CD8-positive, alpha-beta memory T cell (primary cell): ENCODE results near the gene RRP1B. TPM values are rescaled to one million over a fixed set of nuclear protein-coding genes. Genes with fewer than 3 reads are reported as not detected.

Source experiments
- CTCF ChIA-PET: fragments of 350-600 bp; sonication (Branson Sonifier 250); formaldehyde crosslinking; loops from one replicate; lab custom pipeline; 2021; ENCODE audit warnings: antibody characterized with exemption; lab: Charles Lee
- POLR2A ChIA-PET: fragments of 350-600 bp; sonication (Branson Sonifier 250); formaldehyde crosslinking; loops from one replicate; lab custom pipeline; 2021; ENCODE audit warnings: antibody characterized with exemption; lab: Charles Lee
- DNase-seq, 5 donors: peaks; one replicate each; pipeline versions ENCODE4 v3.0.0 to v3.0.0-alpha.2; 2020 to 2022; ENCODE audit warnings: mixed read lengths in 1 of 5
- H3K27ac ChIP-seq: one replicate; pipeline ENCODE4 v1.7.0; 2013; ENCODE audit warnings: low read depth, mild to moderate bottlenecking, low read length, moderate library complexity
- H3K27me3 ChIP-seq: 2 replicates; pipeline ENCODE4 v1.7.0; 2013; ENCODE audit warnings: low read length, mild to moderate bottlenecking; ENCODE audit not compliant: insufficient read depth, poor library complexity, severe bottlenecking
- H3K36me3 ChIP-seq: 2 replicates; pipeline ENCODE4 v1.7.0; 2013; ENCODE audit warnings: mild to moderate bottlenecking, low read length, moderate library complexity; ENCODE audit not compliant: insufficient read depth
- H3K4me1 ChIP-seq: 2 replicates; pipeline ENCODE4 v1.7.0; 2013; ENCODE audit warnings: mild to moderate bottlenecking, low read length, moderate library complexity; ENCODE audit not compliant: insufficient read depth
- H3K4me3 ChIP-seq: 2 replicates; pipeline ENCODE4 v1.7.0; 2013; ENCODE audit warnings: mild to moderate bottlenecking, low read length
- H3K9me3 ChIP-seq: 2 replicates; pipeline ENCODE4 v1.7.0; 2013; ENCODE audit warnings: mild to moderate bottlenecking, low read length
- H3K27ac Mint-ChIP-seq, 8 donors: one replicate each; pipeline ENCODE4 v1.8.0; 2020 to 2021; ENCODE audit warnings: mixed read lengths in 8 of 8, mild to moderate bottlenecking in 6 of 8, inconsistent platforms in 3 of 8, moderate library complexity in 3 of 8
- H3K27me3 Mint-ChIP-seq, 2 donors: one replicate each; pipeline ENCODE4 v1.8.0; 2020 to 2021; ENCODE audit warnings: mixed read lengths in 2 of 2, mild to moderate bottlenecking in 1 of 2, moderate library complexity in 1 of 2
- H3K36me3 Mint-ChIP-seq, 3 donors: one replicate each; pipeline ENCODE4 v1.8.0; 2020 to 2021; ENCODE audit warnings: mixed read lengths in 3 of 3, inconsistent platforms in 1 of 3, mild to moderate bottlenecking in 1 of 3
- H3K4me1 Mint-ChIP-seq, 3 donors: one replicate each; pipeline ENCODE4 v1.8.0; 2020 to 2021; ENCODE audit warnings: mixed read lengths in 3 of 3, inconsistent platforms in 1 of 3, mild to moderate bottlenecking in 1 of 3
- H3K4me3 Mint-ChIP-seq, 7 donors: one replicate each; pipeline ENCODE4 v1.8.0; 2020 to 2021; ENCODE audit warnings: mixed read lengths in 7 of 7, mild to moderate bottlenecking in 6 of 7, moderate library complexity in 4 of 7, inconsistent platforms in 2 of 7
- H3K9me3 Mint-ChIP-seq, 5 donors: one replicate each; pipeline ENCODE4 v1.8.0; 2020 to 2022; ENCODE audit warnings: mixed read lengths in 5 of 5, mild to moderate bottlenecking in 3 of 5, moderate library complexity in 2 of 5, inconsistent platforms in 1 of 5
- polyA plus RNA-seq: library from polyadenylated mRNA; unstranded; fragments of 300-500 nt; fragmentation: Illumina TruSeq; gene quantifications from one replicate; pipeline ENCODE4 v1.2.3, GENCODE V29; 2021
- total RNA-seq, 2 experiments: library from RNA; stranded (reverse); gene quantifications; one replicate each; pipeline ENCODE4 v1.2.3, GENCODE V29; 2021

RRP1B gene
- total and polyA plus RNA-seq, 3 experiments from 2014 or later = 43.6 to 94.3 (median 92.6) TPM

GRCh38 chr21:43728467-43729390 is 69.4 kb downstream of the RRP1B start:
- Mint-ChIP-seq H3K4me1 (peaks cover 32 to 62% (median 61%) of the 10 kb centered on the region in 3 donors), H3K27me3 (peaks cover 0 to 3% of the 10 kb centered on the region in 2 donors), H3K4me3 (peak overlapping the region; percentile 80 to 95 (median 85)), H3K9me3 (no peaks in the 10 kb centered on the region), H3K27ac (peak overlapping the region; percentile 87 to 99 (median 96)), H3K36me3 (peaks cover 0 to 7% (median 3%) of the 10 kb centered on the region in 3 donors)
- ChIA-PET CTCF (interaction anchor here (1.1 to 1.7 kb wide), 3 partner anchors 9 to 60 kb away, joined by 3 to 4 read pairs (median 4); partner anchors contain the start of genes PDXK and RRP1), POLR2A (interaction anchor here (0.6 to 1.3 kb wide), 3 partner anchors 9 to 287 kb away, joined by 5 read pairs; partner anchors contain the start of gene PDXK)
- Histone ChIP-seq H3K4me3 (peak overlapping the region; percentile 66), H3K27me3 (no peaks in the 10 kb centered on the region), H3K36me3 (no peaks in the 10 kb centered on the region), H3K4me1 (peaks cover 37% of the 10 kb centered on the region), H3K9me3 (no peaks in the 10 kb centered on the region), H3K27ac (peak overlapping the region; percentile 78)
- DNase-seq = peak; percentile 74 to 87 (median 81)

- peaks cover 0 to 17% (median 0%) of the 10 kb centered on the region in 3 donors for H3K36me3 Mint-ChIP-seq
- H3K9me3 Mint-ChIP-seq = no peaks in the 10 kb centered on the region
- Histone ChIP-seq H3K9me3 (no peaks in the 10 kb centered on the region), H3K4me3 (no peak overlapping the region), H3K27ac (no peak overlapping the region), H3K36me3 (no peaks in the 10 kb centered on the region), H3K4me1 (peaks cover 36% of the 10 kb centered on the region), H3K27me3 (no peaks in the 10 kb centered on the region)
- POLR2A ChIA-PET = no interaction called here
- DNase-seq = no peak
- H3K27ac Mint-ChIP-seq = peak overlapping the region in 6 of 8 donors; percentile 70 to 99 (median 80)
- H3K27me3 Mint-ChIP-seq = peaks cover 0 to 3% of the 10 kb centered on the region in 2 donors
- H3K4me3 Mint-ChIP-seq = peak overlapping the region in 1 of 7 donors; percentile 8
- CTCF ChIA-PET = no interaction called here
- peaks cover 37 to 70% (median 64%) of the 10 kb centered on the region in 3 donors for H3K4me1 Mint-ChIP-seq
These were observed 72.1 kb downstream of the RRP1B start for GRCh38 chr21:43731476-43731875.

- peaks cover 0 to 3% of the 10 kb centered on the region in 2 donors for H3K27me3 Mint-ChIP-seq
- peaks cover 0 to 19% (median 0%) of the 10 kb centered on the region in 3 donors for H3K36me3 Mint-ChIP-seq
- no peaks in the 10 kb centered on the region for H3K9me3 Mint-ChIP-seq
- H3K4me1 Mint-ChIP-seq = peaks cover 31 to 64% (median 58%) of the 10 kb centered on the region in 3 donors
- Histone ChIP-seq H3K27me3 (no peaks in the 10 kb centered on the region), H3K4me3 (no peak overlapping the region), H3K4me1 (peaks cover 30% of the 10 kb centered on the region), H3K36me3 (no peaks in the 10 kb centered on the region), H3K9me3 (no peaks in the 10 kb centered on the region), H3K27ac (no peak overlapping the region)
- DNase-seq = no peak
- H3K4me3 Mint-ChIP-seq = no peak overlapping the region
- ChIA-PET POLR2A (no interaction called here), CTCF (no interaction called here)
- H3K27ac Mint-ChIP-seq = peak overlapping the region in 5 of 8 donors; percentile 46 to 88 (median 74)
These were observed 72.7 kb downstream of the RRP1B start for GRCh38 chr21:43731891-43732711.

GRCh38 chr21:43733060-43733459 is 73.7 kb downstream of the RRP1B start:
- H3K36me3 ChIP-seq = no peaks in the 10 kb centered on the region
- peak overlapping the region in 3 of 8 donors; percentile 90 to 97 (median 96) for H3K27ac Mint-ChIP-seq
- H3K36me3 Mint-ChIP-seq = peaks cover 0 to 22% (median 0%) of the 10 kb centered on the region in 3 donors
- H3K4me3 Mint-ChIP-seq = peak overlapping the region in 3 of 7 donors; percentile 59 to 86 (median 78)
- no peaks in the 10 kb centered on the region for H3K9me3 Mint-ChIP-seq
- peaks cover 20% of the 10 kb centered on the region for H3K4me1 ChIP-seq
- H3K27me3 Mint-ChIP-seq = peaks cover 0 to 3% of the 10 kb centered on the region in 2 donors
- DNase-seq = peak in 2 of 5 donors; percentile 29 to 55
- H3K4me1 Mint-ChIP-seq = peaks cover 25 to 55% (median 48%) of the 10 kb centered on the region in 3 donors
- no peak overlapping the region for H3K27ac ChIP-seq
- ChIA-PET CTCF (no interaction called here), POLR2A (interaction anchor here (0.6 kb wide), 1 partner anchor 13 kb away, joined by 3 read pairs; no protein-coding TSS in a partner anchor)
- no peaks in the 10 kb centered on the region for H3K9me3 ChIP-seq
- H3K4me3 ChIP-seq = no peak overlapping the region
- H3K27me3 ChIP-seq = no peaks in the 10 kb centered on the region

- no peak overlapping the region for H3K4me3 ChIP-seq
- peak in 2 of 5 donors; percentile 25 to 31 for DNase-seq
- H3K27me3 Mint-ChIP-seq = peaks cover 0 to 1% of the 10 kb centered on the region in 2 donors
- no peaks in the 10 kb centered on the region for H3K9me3 Mint-ChIP-seq
- CTCF ChIA-PET = no interaction called here
- H3K4me3 Mint-ChIP-seq = peak overlapping the region in 4 of 7 donors; percentile 42 to 86 (median 77)
- peak overlapping the region in 7 of 8 donors; percentile 26 to 97 (median 79) for H3K27ac Mint-ChIP-seq
- H3K4me1 ChIP-seq = peaks cover 15% of the 10 kb centered on the region
- no peaks in the 10 kb centered on the region for H3K36me3 ChIP-seq
- no peak overlapping the region for H3K27ac ChIP-seq
- no peaks in the 10 kb centered on the region for H3K9me3 ChIP-seq
- POLR2A ChIA-PET = no interaction called here
- H3K4me1 Mint-ChIP-seq = peaks cover 20 to 49% (median 43%) of the 10 kb centered on the region in 3 donors
- H3K27me3 ChIP-seq = no peaks in the 10 kb centered on the region
- H3K36me3 Mint-ChIP-seq = peaks cover 0 to 26% (median 0%) of the 10 kb centered on the region in 3 donors
These were observed 74.2 kb downstream of the RRP1B start for GRCh38 chr21:43733529-43734071.

- Histone ChIP-seq H3K36me3 (no peaks in the 10 kb centered on the region), H3K9me3 (no peaks in the 10 kb centered on the region), H3K27ac (no peak overlapping the region), H3K4me1 (peaks cover 10% of the 10 kb centered on the region), H3K27me3 (no peaks in the 10 kb centered on the region), H3K4me3 (no peak overlapping the region)
- Mint-ChIP-seq H3K36me3 (peaks cover 0 to 29% (median 3%) of the 10 kb centered on the region in 3 donors), H3K9me3 (no peaks in the 10 kb centered on the region), H3K27me3 (no peaks in the 10 kb centered on the region), H3K4me1 (peaks cover 17 to 48% (median 39%) of the 10 kb centered on the region in 3 donors), H3K27ac (peak overlapping the region in 6 of 8 donors; percentile 26 to 97 (median 86)), H3K4me3 (peak overlapping the region in 4 of 7 donors; percentile 42 to 86 (median 77))
- peak in 1 of 5 donors; percentile 22 for DNase-seq
- ChIA-PET CTCF (no interaction called here), POLR2A (no interaction called here)
These were observed 75.0 kb downstream of the RRP1B start for GRCh38 chr21:43734131-43734927.

- no peak overlapping the region for H3K4me3 ChIP-seq
- DNase-seq = no peak
- CTCF ChIA-PET = no interaction called here
- Mint-ChIP-seq H3K4me3 (no peak overlapping the region), H3K27me3 (no peaks in the 10 kb centered on the region), H3K36me3 (peaks cover 0 to 29% (median 3%) of the 10 kb centered on the region in 3 donors), H3K4me1 (peaks cover 15 to 44% (median 38%) of the 10 kb centered on the region in 3 donors), H3K27ac (peak overlapping the region in 2 of 8 donors; percentile 52 to 97), H3K9me3 (no peaks in the 10 kb centered on the region)
- H3K9me3 ChIP-seq = no peaks in the 10 kb centered on the region
- POLR2A ChIA-PET = no interaction called here
- H3K4me1 ChIP-seq = peaks cover 8% of the 10 kb centered on the region
- no peak overlapping the region for H3K27ac ChIP-seq
- no peaks in the 10 kb centered on the region for H3K27me3 ChIP-seq
- no peaks in the 10 kb centered on the region for H3K36me3 ChIP-seq
These were observed 75.5 kb downstream of the RRP1B start for GRCh38 chr21:43734928-43735229.
